OCI-LY1 (cell line): ENCODE measurements around the gene SF3A1.

Source experiments
- EZH2 ChIP-seq: fragments of 200-600 bp; sonication (generic), shearing (Covaris generic); IDR thresholded peaks from 2 replicates; pipeline ENCODE4 v1.8.0; 2017; ENCODE audit warnings: borderline replicate concordance, mixed run types, mild to moderate bottlenecking, antibody characterized with exemption, low read length, moderate library complexity, mixed read lengths
- TF ChIP-seq, protein P1 (sequence below): fragments of 200-600 bp; sonication (generic), shearing (Covaris generic); IDR thresholded peaks from 2 replicates; pipeline ENCODE4 v1.5.1; 2017; ENCODE audit warnings: mild to moderate bottlenecking, antibody characterized with exemption, low read length, moderate library complexity, mixed read lengths

- TF ChIP-seq, protein P1, sequence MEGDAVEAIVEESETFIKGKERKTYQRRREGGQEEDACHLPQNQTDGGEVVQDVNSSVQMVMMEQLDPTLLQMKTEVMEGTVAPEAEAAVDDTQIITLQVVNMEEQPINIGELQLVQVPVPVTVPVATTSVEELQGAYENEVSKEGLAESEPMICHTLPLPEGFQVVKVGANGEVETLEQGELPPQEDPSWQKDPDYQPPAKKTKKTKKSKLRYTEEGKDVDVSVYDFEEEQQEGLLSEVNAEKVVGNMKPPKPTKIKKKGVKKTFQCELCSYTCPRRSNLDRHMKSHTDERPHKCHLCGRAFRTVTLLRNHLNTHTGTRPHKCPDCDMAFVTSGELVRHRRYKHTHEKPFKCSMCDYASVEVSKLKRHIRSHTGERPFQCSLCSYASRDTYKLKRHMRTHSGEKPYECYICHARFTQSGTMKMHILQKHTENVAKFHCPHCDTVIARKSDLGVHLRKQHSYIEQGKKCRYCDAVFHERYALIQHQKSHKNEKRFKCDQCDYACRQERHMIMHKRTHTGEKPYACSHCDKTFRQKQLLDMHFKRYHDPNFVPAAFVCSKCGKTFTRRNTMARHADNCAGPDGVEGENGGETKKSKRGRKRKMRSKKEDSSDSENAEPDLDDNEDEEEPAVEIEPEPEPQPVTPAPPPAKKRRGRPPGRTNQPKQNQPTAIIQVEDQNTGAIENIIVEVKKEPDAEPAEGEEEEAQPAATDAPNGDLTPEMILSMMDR, result no peak
- TF ChIP-seq EZH2, result no peak
Measured at GRCh38 chr22:30310881-30311771, 45.6 kb downstream of the SF3A1 start.
